Activated gamma-delta T cell treated with anti-CD3 and anti-CD28 coated beads, Interleukin-2, amount 50 U/mL, for 16 hours (primary cell): ENCODE results near the gene RTN4RL2.

Experiments used
- DNase-seq: peaks from one replicate; pipeline ENCODE4 v3.0.0-alpha.2; 2020; ENCODE audit warnings: low read depth

Gene RTN4RL2

DNA sequence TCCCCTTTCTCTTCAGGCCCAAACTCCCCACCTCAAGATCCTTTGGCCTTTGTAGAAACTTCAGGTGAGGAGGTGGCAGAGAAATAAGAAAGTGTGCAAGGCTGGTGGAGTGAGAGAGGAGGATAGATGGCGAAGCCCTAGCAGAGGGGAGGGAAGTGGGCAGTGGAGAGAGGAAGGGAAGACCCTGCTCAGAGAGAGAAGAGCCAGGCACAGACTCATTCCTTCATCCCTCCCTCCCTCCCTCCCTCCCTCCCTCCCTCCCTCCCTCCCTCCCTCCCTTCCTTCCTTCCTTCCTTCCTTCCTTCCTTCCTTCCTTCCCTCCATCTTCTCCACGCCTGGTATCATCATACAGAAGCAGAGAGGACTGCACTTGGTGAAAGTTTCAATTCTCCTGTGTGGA is 21.0 kb downstream of the RTN4RL2 start:
- DNase-seq = no peak

DNA sequence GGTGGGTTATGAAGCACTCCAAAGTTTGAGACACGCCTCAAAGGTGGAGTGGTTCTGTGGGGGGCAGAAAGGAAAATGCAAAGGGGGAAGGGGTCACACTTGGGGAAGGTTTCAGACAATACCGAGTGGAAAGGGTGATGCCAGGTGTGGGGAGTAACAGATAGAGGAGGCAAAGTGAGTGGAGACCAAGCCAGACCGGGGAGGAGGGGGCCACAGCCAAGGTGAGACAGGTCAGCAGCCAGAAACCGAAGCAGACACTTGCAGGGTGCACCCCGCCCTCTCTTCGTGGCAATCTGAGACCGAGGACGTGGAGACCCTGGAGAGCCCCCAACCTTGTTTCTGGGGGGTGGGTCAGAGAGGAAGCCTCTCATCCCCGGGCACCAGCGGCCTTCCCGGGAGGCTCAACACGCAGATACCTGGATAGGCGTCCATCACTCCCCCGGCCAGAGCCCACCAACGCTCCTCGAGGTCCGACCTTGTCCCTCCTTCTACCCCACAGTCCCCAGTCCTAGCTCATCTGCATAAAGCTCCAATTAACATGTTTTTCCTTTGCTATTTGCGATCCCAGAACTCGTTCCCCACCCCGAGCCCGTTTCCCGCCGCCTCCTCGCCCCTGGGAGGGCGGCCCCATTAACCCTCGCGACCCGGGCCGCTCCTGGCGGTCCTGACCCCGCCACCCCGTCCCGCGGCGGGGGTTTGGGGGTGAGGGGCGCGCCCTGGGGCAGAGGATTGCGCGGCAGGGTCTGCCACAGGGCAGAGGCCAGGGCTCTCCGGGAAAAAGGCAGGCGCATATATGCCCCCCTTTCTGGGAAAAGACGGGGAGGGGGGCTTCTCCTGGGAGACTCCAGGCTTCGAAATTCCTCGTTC is 21.8 kb downstream of the RTN4RL2 start:
- DNase-seq = no peak

DNA sequence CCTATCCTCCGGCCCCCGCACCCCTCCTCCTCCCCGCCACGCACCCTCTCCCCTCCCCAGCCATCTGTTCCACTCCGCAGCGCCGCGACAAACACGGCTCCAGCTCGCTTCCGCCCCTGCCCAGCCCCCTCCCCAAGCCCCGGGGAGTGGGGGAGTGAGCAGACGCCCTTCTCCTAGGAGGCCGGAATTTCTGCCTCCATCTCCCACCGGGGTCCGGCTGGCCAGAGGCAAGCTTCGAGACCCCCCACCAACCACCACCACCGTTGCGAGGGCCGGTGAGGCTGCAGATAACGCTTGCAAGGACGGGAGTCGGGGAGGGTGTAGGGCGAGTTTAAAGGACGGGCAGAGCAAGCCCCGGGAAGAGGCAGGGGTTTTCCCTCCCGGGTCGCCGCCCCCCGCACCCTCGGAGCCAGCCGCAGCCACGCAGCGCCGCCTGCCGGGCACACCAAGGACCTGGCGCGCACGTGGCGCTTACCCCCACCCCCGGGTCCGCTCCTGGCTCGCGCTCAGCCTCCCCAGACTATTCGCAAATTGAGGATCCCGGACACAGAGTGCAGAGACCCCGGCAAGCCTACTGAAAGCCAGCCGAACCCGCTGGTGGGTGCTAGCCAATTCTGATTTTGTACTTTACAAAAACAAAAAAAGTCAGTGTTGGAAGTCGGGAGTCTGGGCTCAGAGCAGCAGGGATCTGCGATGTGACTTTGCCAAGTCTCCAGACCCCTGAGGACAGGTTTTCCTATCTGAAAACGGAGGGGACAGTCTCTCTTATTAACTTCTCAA is 22.6 kb downstream of the RTN4RL2 start:
- peak; percentile 47 for DNase-seq

DNA sequence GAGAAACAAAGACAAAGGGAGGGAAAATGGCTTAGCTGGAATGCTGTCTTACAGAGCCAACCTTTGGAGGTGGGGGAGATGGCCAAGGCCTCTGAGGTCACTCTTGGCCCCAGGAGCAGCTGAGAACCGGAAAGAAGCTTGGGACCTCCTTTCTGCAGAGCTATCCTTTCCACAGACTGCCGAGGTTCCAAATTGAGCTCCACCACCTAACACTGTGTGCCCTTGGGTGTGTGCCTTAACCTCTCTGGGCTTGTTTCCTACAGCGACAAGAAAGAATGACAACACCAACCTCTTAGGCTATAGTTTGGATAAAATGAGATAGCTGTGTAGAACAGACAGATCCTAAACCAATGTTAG is 23.2 kb downstream of the RTN4RL2 start:
- DNase-seq = no peak

DNA sequence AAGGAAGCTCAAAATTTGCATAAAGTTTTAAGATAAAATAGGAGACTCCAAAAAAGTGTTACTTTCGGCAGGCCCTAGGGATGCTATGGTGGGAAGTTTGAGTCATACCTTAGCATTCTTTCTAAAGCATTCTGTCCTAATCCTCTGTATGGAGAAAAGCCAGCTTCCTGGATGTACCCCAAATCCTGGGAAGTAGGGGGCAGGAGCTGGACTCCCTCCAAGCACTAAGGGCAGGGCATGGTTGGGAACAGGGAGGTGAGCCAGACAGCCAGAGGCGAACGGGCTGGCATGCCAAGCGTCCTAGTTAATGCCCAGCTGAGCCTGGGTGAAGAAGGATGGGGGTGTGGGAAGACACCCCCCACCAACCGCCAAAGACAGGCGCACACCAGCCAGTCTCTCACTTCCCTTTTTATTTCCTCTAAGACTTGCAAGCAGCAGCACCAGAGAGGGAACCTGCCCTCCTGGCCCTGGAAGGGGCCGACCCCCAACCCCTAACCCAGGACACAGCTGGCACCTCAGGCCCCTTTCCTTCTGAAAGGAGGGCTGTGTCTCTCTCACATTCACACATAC is 23.9 kb downstream of the RTN4RL2 start:
- DNase-seq = no peak

DNA sequence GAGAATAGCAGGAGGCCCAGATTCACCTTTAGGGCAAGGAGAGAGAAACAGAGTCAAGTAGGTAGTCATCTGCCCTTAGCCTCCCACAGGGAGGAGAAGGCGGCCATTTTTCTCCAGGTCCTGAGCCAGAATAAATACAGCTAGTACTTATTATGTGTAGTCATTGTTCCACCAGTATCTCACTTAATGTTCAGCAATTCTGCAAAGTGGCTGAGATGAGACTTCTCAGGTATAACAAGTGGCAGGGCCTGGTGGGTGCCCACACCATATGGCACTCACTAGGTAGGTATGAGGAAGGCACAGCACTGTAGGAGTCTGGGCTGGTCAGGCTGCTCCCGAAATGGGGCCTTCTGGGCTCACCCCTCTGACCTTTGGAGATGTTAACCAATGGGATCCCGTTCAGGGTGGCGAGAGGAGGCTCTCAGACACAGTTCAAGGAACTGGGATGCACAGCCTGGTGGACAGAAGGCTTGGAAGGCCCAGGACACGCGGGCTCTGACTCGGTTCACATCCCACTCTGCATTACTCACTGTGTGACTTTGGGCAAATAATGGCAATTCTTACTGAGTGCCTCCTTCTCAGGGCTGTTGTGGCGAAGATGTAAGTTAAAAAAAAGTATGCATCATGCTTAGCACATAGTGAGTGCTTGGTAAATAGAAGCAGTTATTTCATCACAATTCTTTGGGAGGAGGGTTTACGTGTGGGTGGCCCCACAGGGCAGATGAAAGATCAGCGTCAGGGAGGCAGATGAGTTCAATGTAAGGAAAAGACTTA is 25.1 kb downstream of the RTN4RL2 start:
- no peak for DNase-seq

DNA sequence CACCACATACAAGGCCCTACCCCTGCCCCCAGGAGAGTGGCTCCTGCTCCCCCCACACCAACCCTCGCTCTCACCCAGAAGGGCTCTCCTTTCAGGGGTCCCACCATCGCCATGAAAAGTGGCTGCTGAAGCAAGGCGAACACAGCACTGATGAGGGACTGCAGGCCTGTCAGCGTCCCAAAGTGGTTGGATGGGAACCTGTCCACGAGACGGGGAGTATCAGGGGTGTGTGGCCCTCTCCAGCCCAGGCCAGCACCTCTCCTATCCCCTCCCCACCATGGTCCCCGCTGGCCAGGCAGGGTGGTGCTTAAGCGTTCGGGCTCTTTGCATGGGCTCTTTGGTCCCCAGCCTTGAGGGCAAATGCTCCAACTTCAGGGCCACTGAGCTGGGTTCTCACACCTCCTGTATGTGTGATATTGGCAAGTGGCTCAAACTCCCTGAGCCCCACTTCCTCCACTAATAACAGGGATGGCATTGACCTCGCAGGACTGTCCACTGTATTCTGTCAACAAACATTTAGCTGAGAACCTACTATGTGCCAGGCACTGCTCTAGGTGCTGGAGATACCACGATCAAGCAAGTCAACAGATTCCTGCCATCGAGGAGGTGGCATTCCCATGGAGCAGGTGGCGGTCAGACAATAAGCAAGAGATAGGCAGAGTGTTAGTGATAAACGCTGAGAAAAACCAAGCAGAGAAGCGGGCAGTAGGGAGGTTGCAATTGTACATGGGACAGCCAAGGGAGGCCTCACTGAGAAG is 26.9 kb downstream of the RTN4RL2 start:
- no peak for DNase-seq

DNA sequence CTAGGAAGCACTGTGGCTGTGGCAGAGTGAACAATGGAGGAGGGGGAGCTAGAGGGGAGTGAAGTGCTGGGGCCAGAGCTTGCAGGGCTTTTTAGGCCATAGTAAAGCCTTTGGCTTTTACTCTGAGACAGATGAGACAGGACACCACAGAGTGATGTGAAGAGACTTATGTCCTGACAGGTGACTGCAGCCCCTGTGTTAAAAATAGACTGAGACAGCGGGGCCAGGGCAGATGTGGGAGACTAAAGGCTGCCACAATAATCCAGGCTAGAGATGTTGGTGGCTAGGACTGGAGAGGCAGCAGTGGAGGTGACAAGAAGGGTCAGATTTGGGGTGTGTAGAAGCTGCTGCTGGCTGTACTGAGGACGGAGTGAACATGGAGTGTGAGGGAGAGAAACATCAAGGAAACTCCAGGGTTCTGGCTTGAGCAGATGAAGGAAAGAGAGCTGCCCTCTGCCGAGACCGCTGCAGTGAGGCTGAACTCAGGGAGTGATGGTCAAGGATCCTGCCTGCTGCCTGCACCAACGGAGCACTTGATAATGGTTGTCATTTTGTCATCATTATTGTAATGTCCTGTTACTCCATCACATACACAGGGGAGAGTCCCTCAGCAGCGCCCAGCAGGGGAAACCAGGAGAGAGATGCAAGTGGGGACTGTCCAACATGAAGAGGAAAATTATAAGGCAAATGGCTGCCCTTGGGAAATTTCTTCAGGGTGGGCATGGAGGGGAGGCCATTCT is 27.8 kb downstream of the RTN4RL2 start:
- no peak for DNase-seq

DNA sequence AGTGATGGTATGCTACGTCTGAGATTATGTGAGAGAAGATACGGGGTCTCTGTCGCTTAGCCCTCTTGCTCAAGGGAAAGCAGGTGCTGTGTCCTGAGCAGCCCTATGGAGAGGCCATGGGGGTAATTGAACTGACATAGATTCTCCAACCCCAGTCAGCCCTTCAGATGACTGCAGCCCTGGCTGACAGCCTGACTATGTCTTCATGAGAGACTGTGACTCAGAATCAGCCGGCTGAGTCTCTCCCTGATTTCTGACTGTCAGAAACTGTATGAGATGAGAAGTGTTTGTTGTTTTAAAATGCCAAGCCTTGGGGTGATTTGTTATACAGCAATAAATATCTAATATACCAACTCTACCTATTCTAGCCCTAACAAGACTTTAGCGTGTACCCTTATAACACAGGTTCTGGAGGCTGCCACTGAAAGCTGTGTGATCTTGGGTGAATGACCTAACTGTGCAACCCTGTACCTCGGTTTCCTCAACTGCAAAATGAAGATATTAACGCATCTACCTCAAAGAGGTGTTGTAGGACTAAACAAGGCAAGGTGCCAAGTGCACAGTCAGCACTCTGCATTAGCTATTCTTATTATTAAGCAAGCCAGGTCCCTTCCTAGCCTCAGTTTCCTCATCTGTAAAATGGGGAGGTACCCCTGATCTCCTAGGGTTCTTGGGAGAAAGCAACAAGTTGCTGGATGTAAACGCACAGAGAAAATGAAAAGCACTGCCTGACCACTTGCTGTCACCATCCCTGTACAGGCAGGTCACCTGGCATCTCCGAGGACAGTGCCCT is 30.3 kb downstream of the RTN4RL2 start:
- no peak for DNase-seq

DNA sequence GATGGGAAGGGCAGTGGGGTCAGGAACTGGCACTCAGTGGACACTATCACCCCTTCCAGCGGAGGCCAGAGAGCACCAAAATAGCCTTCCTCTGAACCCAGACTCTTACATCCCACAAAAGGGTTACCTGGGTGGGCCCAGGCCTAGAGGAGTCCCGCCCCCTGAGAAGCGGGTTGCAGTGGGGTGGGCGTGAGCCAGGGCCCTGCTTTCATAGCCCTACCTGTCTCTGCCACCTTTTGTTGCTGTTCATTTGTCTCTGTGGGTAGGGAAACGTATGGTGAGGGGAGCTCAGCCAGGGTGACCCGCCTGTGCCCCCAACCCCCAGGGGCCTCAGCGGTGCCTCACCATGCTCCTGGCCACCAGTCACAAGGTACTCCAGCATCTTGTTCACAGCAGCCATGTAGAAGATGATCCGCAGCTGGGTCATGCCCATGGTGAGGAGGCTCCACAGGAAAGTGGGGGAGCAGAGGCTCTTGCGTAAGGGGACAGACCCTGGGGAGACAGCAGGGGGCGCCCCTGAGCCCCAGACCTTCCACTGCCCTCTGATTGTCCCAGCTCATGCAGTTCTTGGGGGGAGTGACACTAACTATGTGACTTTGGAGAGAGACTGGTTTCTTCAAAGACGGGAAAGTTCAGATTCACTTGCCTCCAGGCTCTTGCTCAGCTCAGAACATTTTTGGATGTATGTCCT is 31.2 kb downstream of the RTN4RL2 start:
- DNase-seq = no peak

DNA sequence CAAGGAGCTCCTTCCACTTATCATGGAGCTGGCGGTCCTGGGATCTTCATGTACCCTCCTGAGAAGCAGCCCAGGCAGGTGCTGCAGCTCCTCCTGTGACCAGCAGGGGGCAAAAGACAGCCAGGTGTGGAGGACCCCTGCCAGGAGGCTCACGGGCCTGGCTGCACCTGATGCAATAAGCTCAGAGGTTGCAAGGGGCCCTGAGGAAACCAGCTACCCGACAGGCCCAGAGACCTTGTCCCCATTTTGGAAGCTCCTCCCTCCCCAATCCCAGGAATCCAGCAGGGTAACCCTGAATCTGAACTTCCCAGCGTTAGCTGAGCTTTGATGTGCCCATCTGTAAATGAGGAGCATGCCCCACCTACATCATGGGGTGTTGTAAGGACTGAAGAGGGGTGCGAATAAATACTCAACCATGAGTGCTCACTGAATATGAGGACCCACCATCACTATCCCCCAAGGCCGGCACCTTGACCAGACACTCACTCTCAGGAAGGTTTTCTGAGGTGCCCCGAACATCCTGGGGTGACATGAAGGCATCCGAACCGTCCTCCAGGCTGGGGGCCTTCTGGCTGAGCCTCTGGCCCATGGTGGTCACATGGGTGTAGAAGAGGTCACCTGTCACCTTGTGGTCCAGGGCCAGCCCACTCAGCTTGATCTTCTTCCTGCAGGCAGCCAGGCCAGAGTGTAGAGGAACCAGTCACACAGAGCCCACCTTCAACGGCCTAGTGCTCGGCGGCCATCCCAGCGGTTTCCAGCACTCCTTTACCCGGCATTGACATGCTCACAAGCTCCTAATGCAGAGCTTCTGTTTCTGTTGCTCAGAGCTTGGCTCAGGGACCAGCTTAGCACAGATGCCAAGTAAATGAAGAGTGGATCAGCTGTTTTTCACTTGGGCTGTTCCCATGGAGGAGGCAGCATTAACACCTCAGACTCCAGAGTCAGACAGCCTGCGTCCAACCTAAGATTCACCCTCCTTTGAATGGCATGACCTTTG is 33.5 kb downstream of the RTN4RL2 start:
- DNase-seq = peak; percentile 64

DNA sequence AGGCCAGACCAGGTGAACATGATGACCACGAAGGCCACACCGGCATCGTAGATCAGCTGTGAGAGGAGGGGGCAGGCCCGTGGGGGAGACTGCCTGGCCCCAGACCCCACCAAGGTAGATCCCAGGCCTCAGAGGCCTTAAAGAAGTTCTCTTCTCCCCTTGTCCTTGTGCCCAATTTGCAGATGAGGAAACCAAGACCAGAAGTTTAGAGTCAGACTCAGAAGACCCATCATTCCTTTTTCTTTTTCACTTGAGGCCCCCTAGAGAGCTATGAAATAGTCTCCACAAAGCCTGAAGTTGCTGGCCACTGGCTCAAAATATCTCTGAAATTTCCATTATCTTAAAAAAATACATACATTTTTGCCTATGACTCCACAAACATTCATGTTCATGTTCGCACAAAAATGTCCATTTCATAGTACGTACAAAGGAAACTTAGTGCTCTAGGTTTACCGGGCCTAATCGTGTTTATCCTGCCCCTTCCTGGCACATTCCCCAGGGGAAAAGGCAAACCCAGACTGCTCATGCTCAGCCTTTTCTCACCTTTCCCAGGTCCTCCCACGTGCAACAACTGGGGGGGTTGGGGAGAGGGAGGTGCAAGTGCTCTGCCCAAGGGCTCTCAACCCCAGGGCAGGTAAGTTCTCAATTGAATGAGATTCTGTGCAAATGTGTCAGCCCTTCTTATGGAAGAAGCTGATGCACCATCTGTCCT is 35.9 kb downstream of the RTN4RL2 start:
- no peak for DNase-seq

DNA sequence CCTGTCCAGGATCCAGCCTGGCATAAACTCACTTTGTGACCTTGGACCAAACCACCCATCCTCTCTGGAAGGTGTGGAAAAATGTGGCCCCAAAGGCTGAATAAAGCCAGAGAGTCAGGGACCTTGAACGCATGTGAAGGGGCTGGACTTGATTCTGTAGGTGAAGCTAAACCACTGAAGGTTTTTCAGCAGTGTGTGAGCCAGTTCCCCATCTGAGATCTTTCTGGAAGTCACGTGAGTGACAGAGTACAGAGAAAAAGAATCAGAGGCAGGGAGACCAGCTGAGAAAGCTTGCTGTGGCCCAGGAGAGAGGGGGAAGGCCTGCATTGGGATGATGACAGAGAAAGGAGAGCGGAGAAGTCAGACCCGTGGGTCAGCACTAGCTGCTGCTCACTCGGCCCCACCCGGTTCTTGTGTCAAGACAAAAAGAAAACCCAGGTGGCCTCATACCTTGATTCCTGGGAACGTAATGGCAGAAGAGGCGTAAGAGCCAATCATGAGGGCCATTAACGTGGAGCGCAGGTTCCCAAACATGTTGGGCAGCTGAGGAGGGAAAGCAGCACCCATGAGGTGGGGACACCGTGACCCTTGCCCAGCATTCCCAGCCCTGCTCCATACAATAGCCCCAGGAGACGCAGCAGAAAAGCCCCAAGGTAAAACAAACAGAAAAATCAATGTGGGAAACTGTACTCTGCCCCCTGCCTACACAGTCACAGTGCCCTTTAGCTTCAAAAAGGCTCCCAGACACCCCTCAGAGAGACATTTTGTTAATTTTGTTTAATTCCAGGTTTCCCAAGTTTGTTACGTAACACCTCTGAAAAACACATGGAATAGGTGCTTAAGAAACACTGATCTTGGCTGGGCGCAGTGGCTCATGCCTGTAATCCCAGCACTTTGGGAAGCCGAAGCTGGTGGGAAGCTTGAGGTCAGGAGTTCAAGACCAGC is 37.2 kb downstream of the RTN4RL2 start:
- no peak for DNase-seq

DNA sequence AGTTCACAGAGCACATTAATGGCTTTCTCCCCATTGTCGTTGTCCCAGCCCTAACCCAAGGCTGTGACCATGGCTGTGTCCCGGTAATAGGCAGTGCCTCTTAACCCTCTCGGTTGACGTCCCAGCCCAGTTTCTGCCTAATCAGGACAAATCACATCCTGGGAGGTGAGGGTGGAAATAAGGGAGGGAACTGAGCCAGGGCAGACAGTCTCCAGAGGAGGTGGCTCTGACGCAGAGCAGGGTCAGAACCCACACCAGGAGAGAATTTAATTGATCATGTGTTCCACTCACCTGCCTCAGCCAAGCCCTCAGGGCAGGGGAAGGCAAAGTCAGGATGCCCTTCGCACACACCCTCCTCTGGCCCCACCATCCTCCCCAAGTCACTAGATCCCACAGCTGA is 38.2 kb downstream of the RTN4RL2 start:
- DNase-seq = no peak

DNA sequence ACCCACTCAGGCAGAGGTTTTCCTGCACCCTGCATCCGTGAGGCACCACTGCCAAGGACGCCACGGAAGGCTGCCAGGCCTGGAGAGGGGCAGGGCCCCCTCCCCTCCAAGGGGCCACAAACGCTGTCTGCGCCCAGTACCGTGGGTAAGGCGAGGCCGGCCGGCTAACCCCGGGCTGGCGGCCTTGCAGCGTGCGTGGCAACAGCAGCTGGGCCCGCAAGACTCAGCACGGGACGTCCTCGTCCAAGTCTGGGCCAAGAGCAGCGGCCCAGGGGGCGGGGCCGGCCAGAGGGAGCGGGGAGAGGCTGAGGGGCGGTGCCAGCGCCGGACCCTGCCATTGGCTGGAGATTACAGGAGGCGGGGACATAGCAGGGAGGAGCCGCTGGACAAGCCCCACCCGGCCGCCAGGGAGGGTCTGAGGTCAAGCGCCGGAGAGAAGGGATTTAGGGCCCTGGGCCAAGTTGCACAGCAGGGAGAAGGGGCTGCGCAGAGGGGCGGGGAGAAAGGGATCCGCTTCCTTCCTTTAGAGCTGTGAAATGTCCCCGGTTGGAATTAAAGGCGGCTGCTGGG is 39.2 kb downstream of the RTN4RL2 start:
- no peak for DNase-seq

DNA sequence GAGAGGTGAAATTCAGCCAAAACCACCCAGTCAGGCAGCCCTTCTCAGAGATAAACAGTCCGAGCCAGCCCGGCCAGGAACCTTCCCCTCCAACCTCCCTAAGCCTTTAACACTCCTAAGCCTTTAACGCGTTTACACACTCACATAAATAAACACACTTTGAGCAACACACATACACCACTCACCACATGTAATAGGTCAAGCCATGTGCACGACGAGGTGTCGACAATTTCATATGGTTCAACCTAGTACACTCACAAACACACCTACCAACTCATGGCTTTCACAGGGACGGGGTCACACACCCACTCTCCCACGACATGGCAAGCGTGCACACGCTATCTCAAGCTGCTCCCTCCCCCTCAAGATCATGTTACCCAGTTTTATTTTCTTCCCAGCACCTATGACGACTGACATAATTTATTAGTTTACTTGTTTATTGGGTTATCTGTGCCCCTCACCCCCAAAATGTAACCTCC is 39.7 kb downstream of the RTN4RL2 start:
- no peak for DNase-seq
